Measurements from ENCODE around the gene DEFB132.

GRCh38 chr20:278607-279571 lies 21.4 kb downstream of the DEFB132 start:
- TF ChIP-seq CTCF (IDR thresholded peaks at IDR 0.05; ENCODE audit: insufficient read depth, low read length, poor library complexity, severe bottlenecking) (no peak), EZH2phosphoT487 (conservative IDR thresholded peaks at IDR 0.05; ENCODE audit: low read length) (no peak)

Data from SU-DHL-6 (cell line).